ENCODE data around the gene TBCEL.
A peak's percentile ranks its signal among the peaks of the same experiment; 100 is the strongest.

- TF ChIP-seq CTCF (IDR thresholded peaks at IDR 0.05; ENCODE audit: insufficient read depth, low read length) (no peak), POLR2AphosphoS5 (IDR thresholded peaks at IDR 0.05; ENCODE audit: low read depth) (no peak), GABPA (IDR thresholded peaks at IDR 0.05; ENCODE audit: low read depth) (no peak), REST (IDR thresholded peaks at IDR 0.05; ENCODE audit: insufficient replicate concordance, low read depth) (peak; percentile 97), SPI1 (IDR thresholded peaks at IDR 0.05; ENCODE audit: borderline replicate concordance, low read depth) (no peak)
These were observed 58.8 kb downstream of the TBCEL start for GRCh38 chr11:121082670-121083069.
